GM18526 (cell line): ENCODE measurements around the gene SMAD7.

ENCODE experiments used
- POLR2A ChIP-seq: IDR thresholded peaks from 3 replicates; pipeline ENCODE4 v1.6.1; 2011; ENCODE audit not compliant: insufficient read length; ENCODE audit errors: extremely low read depth

The SMAD7 gene

DNA sequence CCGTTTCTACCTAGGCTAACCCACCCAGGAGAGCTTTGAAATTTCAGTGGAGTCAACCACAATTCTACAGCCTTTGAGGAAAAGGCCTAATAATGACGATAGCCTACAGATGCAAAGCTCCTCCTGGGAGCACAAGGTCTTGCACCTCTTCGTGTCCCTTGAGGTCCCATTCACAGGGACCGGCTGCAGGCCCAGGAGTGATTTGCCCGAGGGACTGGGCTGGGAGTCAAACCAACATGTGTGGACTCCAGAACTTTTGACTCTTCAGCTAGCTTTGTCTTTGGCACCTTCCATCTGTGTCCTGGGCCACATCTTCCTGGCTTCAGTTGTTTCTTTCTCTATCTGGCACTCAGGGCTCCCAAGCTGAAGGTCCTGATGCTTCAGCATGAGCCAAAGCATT lies 76.5 kb downstream of the SMAD7 start:
- TF ChIP-seq POLR2A, result no peak

GRCh38 chr18:48872234-48873145 lies 78.3 kb downstream of the SMAD7 start:
- no peak for TF ChIP-seq POLR2A

- TF ChIP-seq POLR2A, result no peak
Observed at GRCh38 chr18:48871391-48872166, 79.2 kb downstream of the SMAD7 start.
